ENCODE measurements around the gene ZMYM5. TPM values are rescaled to one million over a fixed set of nuclear protein-coding genes. Genes with fewer than 3 reads are reported as not detected.
A peak's percentile ranks its signal among the peaks of the same experiment; 100 is the strongest.
"Not testable (repeated sequence)": the region's sequence is repeated elsewhere in the genome, so short reads cannot be mapped to it uniquely, and the experiment has no call there.

Gene ZMYM5
- total RNA-seq, 1 experiment from 2014 or later, result 27.9 TPM

- H3K9me2 ChIP-seq (replicated peaks; ENCODE audit: insufficient read depth, low read length), result no peaks in the 10 kb centered on the region
- peak overlapping the region; percentile 90 for H3K4me3 ChIP-seq (ENCODE audit: low read length)
- H4K20me1 ChIP-seq (ENCODE audit: insufficient read depth, low read depth, low read length), result peaks cover 3% of the 10 kb centered on the region
- H3K79me2 ChIP-seq (ENCODE audit: low read length), result peaks cover 30% of the 10 kb centered on the region
- peak overlapping the region; percentile 99 for H3K9ac ChIP-seq (ENCODE audit: low read length)
- H2AFZ ChIP-seq (ENCODE audit: low read length), result peak overlapping the region; percentile 50; the same call in 1 of the 2 replicates
- no peaks in the 10 kb centered on the region for H3K27me3 ChIP-seq (ENCODE audit: low read length)
- H3K9me3 ChIP-seq (ENCODE audit: low read length), result no peaks in the 10 kb centered on the region
- H3K36me3 ChIP-seq (ENCODE audit: insufficient read depth, low read length), result peaks cover 7% of the 10 kb centered on the region; the same call in 1 of the 2 replicates
- DNase-seq, result peak; percentile 77
- peak overlapping the region; percentile 76 for H3K4me2 ChIP-seq (ENCODE audit: low read depth, low read length, poor library complexity, severe bottlenecking)
- H3K4me1 ChIP-seq (ENCODE audit: low read length), result peaks cover 12% of the 10 kb centered on the region
- peak overlapping the region; percentile 85 for H3K27ac ChIP-seq (ENCODE audit: low read length)
Measured at GRCh38 chr13:19782049-19782726, 81.3 kb downstream of the ZMYM5 start.

GRCh38 chr13:19781526-19781925, 81.9 kb downstream of the ZMYM5 start:
- Histone ChIP-seq H4K20me1 (ENCODE audit: insufficient read depth, low read depth, low read length) (peaks cover 3% of the 10 kb centered on the region), H3K9ac (ENCODE audit: low read length) (peak overlapping the region; percentile 99), H3K79me2 (ENCODE audit: low read length) (peaks cover 37% of the 10 kb centered on the region), H3K9me3 (ENCODE audit: low read length) (no peaks in the 10 kb centered on the region), H3K27ac (ENCODE audit: low read length) (no peak overlapping the region), H2AFZ (ENCODE audit: low read length) (no peak overlapping the region), H3K4me1 (ENCODE audit: low read length) (peaks cover 12% of the 10 kb centered on the region), H3K9me2 (replicated peaks; ENCODE audit: insufficient read depth, low read length) (no peaks in the 10 kb centered on the region), H3K27me3 (ENCODE audit: low read length) (no peaks in the 10 kb centered on the region), H3K4me3 (ENCODE audit: low read length) (peak overlapping the region; percentile 90), H3K36me3 (ENCODE audit: insufficient read depth, low read length) (peaks cover 7% of the 10 kb centered on the region; the same call in 1 of the 2 replicates), H3K4me2 (ENCODE audit: low read depth, low read length, poor library complexity, severe bottlenecking) (peak overlapping the region; percentile 76)
- peak; percentile 44 for DNase-seq

GRCh38 chr13:19780753-19781418, 82.6 kb downstream of the ZMYM5 start:
- H2AFZ ChIP-seq (ENCODE audit: low read length); H3K27me3 ChIP-seq (ENCODE audit: low read length); DNase-seq; H3K27ac ChIP-seq (ENCODE audit: low read length); H3K36me3 ChIP-seq (ENCODE audit: insufficient read depth, low read length); H4K20me1 ChIP-seq (ENCODE audit: insufficient read depth, low read depth, low read length); H3K9me2 ChIP-seq (replicated peaks; ENCODE audit: insufficient read depth, low read length); H3K9me3 ChIP-seq (ENCODE audit: low read length): not testable (repeated sequence)
- peak overlapping the region; percentile 76 for H3K4me2 ChIP-seq (ENCODE audit: low read depth, low read length, poor library complexity, severe bottlenecking)
- peak overlapping the region; percentile 99; the same call in 1 of the 2 replicates for H3K9ac ChIP-seq (ENCODE audit: low read length)
- peaks cover 12% of the 10 kb centered on the region for H3K4me1 ChIP-seq (ENCODE audit: low read length)
- peaks cover 43% of the 10 kb centered on the region for H3K79me2 ChIP-seq (ENCODE audit: low read length)
- peak overlapping the region; percentile 90 for H3K4me3 ChIP-seq (ENCODE audit: low read length)

Other genes starting within 250 kb of the ZMYM5 start
- 11.4 and 16.1 TPM in 2 replicates for gene MPHOSPH8, start 230.0 kb downstream of the ZMYM5 start, total RNA-seq (2014; rRNA removed; shearing (Covaris generic); ENCODE audit: low replicate concordance)
- 48.2 and 72.6 TPM in 2 replicates for gene PSPC1, start 80.7 kb downstream of the ZMYM5 start, total RNA-seq (2014; rRNA removed; shearing (Covaris generic); ENCODE audit: low replicate concordance)
- 66.2 and 148 TPM in 2 replicates for gene ZMYM2, start 95.1 kb upstream of the ZMYM5 start, total RNA-seq (2014; rRNA removed; shearing (Covaris generic); ENCODE audit: low replicate concordance)